HG03520 (cell line): Measurements from ENCODE around the gene STARD10.

Source experiments
- ATAC-seq: cut with Tn5 transposase; IDR thresholded peaks from one replicate; pipeline ENCODE4 v1.9.1; 2021; ENCODE audit warnings: mild to moderate bottlenecking, moderate library complexity; ENCODE audit not compliant: unreplicated experiment

STARD10 gene

DNA sequence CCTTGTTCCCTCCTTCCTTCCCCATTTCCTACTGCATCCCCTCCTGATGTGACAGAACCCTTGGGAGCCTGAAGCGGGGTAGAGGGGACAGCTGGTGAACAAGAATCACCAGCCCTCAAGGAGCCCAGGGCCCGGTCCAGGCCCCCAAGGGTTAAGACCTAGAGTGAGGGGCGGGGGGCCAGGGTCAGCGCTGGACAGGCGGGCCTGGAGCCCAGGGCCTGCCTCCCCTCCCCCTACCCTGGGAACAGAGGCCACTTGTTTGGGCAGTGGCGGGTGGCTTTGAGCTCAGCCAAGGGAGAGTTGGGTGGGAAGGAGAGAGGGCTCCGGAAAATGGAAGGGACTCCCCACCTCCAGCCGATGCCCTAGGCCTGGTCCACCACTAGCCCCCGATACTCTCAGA, 43.8 kb downstream of the STARD10 start:
- no peak for ATAC-seq

- no peak for ATAC-seq
These were observed 46.5 kb downstream of the STARD10 start for GRCh38 chr11:72747289-72747855.

DNA sequence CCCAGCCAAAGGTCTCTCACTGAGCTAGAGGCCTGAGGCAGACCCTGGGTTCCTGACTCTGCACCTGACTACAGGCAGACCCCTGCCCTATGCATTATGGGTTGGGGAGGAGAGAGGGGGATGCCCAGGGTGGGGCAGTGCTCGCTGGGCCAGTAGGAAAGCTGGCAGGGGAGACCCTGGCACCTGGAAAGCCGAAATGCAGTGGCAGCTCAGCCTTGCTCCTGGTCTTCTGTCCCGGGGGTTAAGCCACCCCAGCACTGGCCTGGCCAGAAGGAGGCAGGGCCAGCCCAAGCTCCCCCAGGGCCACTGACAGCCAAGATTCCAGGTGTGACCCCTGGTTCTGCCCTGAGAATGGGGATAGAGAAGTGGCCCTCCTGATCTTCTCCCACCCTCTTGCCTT, 47.0 kb downstream of the STARD10 start:
- no peak for ATAC-seq

DNA sequence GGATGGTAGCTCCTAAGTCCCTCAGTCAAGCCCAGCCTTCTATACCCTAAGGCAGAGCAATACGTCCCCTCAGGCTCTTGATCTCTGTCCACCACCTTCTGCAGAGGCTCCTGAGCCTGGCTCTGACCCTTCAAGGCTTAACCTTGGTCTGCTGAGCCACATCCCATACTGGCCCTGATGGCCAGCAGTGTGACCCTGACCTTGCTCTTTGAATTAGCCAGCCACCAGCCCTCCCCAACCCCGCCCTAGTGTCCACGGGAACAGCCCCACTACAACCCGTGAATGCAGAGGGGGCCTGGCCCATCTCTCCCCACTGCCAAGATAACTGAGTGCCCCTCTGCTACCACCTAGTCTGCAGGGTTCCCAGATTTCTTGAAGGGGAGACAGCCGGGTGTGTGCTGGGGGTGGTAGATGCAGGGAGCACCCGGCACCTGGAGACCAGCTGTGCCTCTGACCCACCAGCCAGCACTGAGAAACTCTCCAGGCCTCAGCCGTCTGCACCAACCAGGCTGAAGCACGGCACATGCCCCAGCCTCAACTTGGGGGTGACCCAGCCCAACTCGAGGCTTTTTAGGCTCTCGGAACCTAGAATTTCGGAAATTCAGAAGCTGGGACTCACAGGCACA, 47.8 kb downstream of the STARD10 start:
- no peak for ATAC-seq

DNA sequence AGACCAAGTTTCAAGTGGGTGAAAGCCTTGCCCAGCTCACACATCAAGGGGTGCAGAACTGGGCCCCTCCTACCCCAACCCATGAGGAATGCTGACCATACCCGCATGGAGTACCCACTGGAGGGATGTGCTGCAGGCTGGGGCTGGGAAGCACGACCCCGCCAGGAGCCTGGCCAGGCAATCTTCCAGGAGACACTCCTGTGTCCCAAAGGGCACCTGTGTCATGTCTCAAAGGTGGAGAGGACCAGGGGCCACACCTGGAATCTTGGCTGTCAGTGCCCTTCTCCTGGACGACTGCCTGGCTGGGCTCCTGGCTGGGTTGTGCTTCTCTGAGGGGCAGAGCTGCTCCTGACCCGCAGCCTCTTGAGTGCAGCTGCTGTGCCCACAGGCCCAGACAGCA, 48.3 kb downstream of the STARD10 start:
- ATAC-seq = no peak

DNA sequence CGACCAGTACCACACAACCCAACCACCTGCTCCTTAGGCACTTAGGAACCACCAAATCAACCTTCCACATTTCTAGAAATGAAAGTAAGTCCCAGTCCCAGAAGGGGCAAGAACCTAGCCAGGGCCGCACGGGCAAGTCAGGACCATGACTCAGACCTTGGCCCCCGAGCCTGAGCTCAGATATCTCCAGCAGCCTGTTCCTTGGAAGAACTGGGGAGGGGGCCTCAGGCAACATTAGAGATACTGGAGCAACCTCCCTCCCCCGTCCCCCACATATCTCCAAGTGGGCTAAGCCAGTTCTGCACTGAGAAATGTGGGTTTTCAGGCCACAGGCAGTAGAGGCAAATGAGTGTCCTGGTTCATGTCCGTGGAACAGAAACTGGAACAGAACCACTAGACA, 49.4 kb downstream of the STARD10 start:
- ATAC-seq = no peak

- peak; percentile 57 for ATAC-seq
These were observed 50.3 kb downstream of the STARD10 start for GRCh38 chr11:72743321-72744221.

DNA sequence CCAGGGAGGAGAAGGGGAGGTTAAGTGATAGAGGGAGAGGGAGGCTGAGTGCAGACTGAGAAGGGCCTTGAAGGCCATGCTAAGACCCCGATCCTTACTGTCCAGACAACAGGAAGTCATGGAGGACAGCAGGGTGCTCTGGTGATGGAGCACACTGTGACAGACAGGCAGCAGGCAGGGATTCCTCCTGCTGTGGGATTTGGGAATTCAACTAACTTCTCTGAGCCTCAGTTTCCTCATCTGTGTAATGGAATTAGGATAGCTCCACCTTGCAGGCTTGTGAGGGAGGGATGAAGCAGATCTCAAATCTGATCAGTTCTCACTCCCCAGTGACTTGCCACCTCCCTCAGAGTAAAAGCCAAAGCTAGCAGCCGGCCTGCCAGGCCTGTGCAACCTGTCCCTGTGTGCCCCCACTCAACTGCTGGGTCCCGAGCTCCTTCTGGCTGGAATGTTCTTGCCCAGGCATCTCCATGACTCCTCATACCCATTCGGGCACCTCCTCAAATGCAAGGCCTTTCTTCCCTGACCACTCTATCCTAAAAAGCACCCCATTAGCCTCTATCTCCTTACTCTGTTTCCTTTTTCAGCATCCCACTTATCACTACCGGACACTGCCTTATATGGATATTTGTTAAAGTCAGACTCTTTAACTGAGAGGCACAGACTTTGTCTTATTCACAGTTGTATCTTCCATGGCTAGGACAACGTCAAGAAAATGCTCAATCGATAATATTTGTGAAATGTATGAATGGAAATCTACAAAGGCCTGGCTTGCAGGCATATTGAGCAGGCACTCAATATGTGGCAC, 51.1 kb downstream of the STARD10 start:
- no peak for ATAC-seq

GRCh38 chr11:72741849-72742512, 51.9 kb downstream of the STARD10 start:
- no peak for ATAC-seq

GRCh38 chr11:72741429-72741833, 52.4 kb downstream of the STARD10 start:
- no peak for ATAC-seq

- ATAC-seq = no peak
These were observed 53.1 kb downstream of the STARD10 start for GRCh38 chr11:72740562-72741428.

- ATAC-seq = no peak
These were observed 53.8 kb downstream of the STARD10 start for GRCh38 chr11:72740060-72740424.

DNA sequence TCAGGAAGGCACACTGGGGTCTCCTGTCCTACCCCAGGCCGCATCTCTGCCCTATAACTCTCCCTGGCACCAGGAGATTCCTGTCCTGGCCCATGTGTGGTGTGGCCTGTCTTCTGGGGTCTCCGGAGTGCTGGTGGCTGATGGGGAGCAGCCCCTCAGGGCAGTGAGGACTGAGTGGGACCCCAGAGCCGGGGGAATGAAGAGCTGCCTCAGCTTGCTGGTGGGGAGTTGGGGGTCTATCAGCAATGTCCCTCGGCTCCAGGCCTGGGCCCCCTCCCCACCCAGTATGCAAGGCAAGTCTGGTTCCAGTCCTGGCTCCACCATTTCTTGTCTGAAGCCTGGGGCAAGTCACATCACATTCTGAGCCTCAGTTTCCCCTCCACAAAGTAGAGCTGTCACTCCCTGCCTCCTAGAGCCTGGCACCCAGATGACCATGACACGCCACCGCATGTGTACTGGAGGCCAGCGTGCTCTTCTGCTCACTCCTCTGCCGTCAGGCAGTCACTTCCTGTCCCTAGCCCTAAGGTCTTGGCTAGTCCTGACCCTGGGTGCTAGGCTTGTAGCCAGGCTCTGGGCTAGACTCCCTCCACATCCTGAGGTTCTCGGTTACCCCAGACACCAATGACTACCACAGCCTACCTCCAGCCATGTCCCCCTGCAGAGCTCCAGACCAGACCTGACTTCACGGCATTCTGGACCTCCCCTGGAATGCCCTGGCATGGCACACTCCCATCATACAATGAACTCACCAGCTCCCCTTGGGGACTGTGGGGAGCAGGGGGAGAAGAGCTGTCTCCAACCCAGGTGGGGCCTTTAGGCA, 54.4 kb downstream of the STARD10 start:
- ATAC-seq = no peak

DNA sequence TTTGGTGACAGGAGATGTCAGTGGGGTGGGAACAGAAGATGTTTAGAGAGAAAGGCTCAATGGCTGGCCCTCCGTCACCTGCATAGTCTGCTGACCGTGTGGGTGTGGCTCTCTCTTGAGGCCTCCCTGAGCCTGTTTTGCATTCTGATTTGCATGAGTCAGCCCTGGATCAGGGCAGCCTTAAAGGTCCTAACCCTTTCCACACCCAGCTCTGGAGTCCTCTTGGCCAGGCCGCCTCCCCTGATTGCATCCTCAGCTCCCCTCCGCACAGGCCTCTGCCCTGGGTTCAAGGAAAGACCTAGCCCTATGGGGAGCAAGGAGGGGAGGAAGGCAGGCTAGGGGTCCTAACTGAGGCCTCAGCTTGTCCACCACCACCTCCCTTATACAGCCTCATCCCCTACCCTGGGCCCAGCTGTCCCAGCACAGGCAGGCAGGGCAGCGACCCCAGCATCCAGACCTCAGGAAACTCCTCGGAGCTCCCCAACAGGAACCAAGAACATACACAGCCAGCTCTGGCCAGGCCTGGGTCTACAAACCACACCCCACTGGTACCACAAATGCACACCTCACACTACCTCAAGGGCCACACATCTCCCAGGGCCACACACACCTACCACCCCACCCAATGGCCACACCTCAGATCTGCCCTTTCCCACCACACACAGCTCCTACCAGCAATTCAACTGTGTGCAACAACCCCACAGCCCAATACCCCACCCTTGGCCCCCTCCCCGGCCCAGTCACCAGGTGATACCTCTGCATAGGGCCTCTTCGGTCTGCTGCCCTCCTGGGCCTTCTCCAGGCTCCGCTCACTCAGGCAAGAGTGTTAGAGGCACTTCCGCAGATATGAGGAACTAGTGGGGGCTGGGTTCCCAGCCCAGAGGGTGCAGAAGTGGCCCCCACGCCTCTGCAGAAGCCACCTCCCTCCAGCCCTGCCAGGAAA, 55.4 kb downstream of the STARD10 start:
- peak; percentile 35 for ATAC-seq

- ATAC-seq = no peak
These were observed 56.5 kb downstream of the STARD10 start for GRCh38 chr11:72737336-72737735.

DNA sequence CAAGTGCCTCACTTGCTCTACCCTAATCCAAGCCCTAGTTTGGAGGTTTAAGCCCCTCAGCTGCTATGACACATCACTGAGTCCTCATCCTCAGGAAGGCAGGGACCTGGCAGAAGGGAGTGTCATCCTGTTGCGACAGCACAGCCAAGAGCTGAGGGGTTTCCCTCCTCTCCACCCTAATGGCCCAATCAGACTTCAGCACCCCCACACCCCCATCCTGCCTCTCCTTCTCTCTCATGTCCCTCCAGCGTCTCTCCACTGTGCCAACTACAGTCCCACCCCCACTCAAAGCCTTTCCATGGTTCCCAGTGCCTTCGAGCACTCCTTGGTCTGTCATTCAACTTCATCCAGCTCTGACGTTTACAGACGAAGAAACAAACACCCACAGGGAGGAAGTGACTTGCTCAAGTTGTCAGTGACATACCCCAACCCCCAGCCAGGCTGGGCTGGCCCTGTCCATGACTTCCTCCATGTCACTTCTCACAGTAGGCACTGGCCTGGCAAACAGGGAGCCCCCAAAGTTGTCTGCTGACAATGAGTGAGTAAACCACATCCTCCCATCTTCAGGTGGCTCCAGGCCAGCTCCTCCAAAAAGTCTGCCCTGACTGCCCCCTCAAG, 57.3 kb downstream of the STARD10 start:
- ATAC-seq = no peak

DNA sequence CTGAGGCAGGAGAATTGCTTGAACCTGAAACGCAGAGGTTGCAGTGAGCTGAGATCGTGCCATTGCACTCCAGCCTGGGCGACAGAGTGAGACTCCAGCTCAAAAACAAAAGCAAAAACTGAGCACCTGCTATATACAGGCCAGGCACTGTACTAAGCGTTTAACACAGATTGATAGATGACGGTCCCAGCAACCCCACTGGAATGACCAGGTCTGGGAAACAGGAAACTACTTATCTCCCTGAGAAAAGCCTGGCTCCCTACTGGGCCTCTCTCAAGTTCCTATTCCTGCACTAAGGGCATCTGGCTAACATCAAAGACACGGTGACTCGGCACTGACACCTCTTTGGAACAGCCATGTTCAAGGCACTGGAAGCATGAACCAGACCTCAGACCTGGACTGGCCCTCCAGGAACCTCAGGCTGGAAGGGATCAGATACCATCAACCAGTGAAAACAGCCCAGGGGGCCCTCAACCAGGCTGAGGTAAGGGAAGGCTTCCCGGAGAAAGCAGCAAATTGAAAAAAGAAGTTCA, 58.3 kb downstream of the STARD10 start:
- no peak for ATAC-seq
